NOMO-1 treated with DMSO at 0.1 percent for 48 hours (cell line): ENCODE data around the gene SSTR5.
"Not testable (repeated sequence)": the region's sequence is repeated elsewhere in the genome, so short reads cannot be mapped to it uniquely, and the experiment has no call there.

Experiments used
- DNase-seq: peaks from one replicate; lab custom pipeline; 2025; ENCODE audit not compliant: unreplicated experiment; lab: John Stamatoyannopoulos, UW

SSTR5 gene

DNA sequence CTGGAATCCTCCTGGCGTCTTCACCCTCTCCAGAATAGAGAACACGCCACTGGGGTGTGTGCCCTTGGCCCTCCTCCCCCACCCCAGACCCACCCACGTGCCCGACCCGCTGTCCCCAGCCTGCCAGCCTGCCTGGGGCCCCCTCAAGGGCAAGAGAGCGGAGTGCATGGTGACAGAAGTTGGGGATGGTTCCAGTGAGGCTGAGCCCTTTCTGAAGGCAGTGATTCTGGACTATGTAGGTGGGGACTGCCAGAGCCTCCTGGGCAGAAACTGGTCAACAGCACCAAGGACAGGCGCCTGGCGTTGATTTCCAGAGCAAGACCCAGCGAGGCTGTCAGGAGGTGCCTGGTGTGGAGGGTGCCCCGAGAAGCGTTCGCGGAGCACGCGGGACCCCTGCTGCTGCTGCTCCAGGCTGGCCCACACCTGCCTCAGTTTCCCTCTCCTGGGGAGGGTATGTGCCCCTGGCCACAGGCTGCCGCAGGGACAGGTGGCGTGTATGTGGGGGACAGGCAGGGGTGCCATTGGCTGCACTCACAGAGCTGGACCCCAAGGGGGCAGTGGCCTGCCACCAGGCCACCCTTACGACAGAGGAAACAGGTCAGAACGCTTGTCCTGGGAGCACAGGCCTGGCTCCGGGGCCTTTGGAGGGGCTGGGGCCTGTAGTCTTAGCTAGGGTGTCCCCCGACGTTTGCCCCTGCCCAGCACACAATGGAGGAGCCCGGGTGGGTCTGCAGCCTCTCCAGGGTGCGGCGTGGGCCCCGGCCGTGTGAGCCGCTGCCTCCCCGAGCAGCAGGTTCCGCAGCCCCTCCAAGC lies 1.2 kb downstream of the SSTR5 start:
- no peak for DNase-seq

DNA sequence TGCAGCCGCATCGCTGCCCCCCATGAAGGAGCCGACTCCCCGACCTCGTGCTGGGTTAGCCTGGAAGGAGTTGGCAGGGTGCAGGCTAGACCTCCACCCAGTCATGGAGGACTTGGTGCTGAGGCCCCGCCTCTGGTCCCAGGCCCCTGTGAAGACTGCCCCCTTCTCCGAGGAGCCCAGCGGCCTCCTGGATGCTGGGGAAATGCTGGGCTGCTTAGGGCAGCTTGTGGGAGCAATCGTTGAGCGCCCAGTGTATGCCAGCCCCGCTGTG lies 1.8 kb downstream of the SSTR5 start:
- DNase-seq = no peak

DNA sequence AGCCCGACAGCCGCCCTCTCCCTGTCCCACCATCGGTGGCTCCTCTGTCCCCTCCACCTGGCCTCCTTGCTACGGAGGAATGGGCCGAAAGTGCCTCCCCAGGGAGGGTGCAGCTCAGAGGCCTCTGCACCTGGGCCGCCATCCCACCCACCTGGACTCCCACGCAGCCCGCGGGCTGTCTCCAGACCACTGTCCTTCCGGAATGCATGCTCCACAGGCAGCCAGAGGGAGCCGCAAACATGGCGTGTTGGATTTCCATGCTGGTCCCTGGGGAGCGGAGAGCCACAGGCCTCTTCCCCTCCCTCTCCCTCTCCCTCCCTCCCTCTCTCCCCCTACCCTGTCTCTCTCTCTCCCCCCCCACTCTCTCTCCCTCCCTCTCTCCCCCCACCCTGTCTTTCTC lies 3.0 kb downstream of the SSTR5 start:
- no peak for DNase-seq

DNA sequence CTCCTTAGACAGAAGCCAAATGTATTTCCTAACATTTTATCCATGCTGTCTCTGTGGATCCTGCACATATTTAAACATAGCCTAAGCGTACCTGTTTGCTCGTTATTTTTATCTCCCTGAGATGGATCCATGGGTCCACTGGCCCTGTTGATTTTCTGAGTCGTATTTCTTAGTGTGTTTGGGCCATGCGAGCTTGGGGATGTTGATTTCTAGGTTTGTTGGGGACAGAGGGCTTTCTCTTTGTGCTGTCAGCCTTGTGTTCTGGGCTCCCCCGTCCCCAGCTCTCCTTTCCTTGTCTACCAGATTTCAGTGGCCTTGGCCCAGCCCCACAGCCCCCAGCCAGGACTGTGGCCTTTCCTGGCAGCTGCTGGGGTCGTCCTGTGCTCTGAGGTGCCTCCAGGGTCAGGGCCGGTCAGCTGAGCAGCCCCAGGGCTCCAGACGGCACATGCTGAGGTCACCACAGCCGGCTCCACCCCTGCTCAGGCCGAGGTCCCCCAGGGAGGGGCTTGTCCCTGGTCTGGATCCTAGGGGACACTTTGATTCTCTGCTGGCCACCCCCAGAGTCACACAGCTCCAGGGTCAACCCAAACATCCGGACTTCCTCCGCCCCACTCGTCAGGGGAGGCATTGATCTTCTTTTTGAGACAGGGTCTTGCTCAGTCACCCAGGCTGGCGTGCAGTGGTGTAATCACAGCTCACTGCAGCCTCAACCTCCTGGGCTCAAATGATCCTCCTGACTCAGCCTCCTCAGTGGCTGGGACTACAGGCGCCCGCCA lies 4.4 kb downstream of the SSTR5 start:
- DNase-seq = no peak

DNA sequence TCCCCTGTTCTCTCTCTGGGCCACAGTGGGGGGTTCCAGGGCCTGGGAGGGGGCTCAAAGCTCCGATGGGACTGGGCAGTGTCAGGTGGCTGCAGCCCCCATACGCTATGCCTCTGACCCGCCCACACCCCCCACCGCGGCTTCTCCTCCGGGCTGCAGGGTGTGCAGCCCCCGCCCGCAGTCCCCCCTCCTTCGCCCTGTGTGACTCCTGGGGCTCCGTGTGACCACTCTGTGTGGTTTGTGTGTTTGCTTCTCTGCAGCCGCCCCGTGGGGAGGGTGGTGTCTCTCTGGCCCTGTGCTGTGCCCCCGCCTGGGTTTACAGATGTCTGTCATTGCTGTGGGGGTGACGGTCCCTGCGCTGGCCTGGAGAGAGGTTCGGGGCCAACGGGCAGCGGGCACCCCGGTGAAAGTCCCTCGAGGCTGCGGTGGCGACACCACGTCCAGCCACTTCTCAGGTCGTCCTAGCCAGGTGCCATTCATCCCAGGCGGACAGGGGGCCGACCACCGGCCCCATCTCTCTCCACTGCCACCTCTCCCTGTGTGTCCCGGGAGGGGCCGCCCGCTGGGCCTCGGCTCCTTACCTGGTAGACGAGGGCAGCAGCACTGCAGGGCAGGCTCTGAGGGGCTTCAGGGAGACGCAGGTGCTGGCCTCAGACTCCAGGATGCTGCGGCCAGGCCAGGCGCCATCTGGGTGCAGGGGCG lies 5.5 kb downstream of the SSTR5 start:
- no peak for DNase-seq

DNA sequence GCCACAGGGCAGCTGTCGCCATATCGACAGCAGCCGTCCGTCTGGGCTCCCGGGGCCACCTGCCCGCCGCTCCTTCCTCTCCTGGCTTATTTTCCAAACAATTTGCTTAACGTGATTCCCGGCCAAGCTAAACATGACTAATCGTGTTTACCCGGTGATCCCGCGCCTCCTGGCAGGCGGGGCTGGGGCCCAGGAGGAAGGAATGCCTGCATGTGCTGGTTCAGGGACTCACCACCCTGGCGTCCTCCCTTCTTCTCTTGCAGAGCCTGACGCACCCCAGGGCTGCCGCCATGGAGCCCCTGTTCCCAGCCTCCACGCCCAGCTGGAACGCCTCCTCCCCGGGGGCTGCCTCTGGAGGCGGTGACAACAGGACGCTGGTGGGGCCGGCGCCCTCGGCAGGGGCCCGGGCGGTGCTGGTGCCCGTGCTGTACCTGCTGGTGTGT lies 6.1 kb downstream of the SSTR5 start:
- no peak for DNase-seq

DNA sequence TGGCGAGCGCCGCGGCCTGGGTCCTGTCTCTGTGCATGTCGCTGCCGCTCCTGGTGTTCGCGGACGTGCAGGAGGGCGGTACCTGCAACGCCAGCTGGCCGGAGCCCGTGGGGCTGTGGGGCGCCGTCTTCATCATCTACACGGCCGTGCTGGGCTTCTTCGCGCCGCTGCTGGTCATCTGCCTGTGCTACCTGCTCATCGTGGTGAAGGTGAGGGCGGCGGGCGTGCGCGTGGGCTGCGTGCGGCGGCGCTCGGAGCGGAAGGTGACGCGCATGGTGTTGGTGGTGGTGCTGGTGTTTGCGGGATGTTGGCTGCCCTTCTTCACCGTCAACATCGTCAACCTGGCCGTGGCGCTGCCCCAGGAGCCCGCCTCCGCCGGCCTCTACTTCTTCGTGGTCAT lies 6.8 kb downstream of the SSTR5 start:
- no peak for DNase-seq

DNA sequence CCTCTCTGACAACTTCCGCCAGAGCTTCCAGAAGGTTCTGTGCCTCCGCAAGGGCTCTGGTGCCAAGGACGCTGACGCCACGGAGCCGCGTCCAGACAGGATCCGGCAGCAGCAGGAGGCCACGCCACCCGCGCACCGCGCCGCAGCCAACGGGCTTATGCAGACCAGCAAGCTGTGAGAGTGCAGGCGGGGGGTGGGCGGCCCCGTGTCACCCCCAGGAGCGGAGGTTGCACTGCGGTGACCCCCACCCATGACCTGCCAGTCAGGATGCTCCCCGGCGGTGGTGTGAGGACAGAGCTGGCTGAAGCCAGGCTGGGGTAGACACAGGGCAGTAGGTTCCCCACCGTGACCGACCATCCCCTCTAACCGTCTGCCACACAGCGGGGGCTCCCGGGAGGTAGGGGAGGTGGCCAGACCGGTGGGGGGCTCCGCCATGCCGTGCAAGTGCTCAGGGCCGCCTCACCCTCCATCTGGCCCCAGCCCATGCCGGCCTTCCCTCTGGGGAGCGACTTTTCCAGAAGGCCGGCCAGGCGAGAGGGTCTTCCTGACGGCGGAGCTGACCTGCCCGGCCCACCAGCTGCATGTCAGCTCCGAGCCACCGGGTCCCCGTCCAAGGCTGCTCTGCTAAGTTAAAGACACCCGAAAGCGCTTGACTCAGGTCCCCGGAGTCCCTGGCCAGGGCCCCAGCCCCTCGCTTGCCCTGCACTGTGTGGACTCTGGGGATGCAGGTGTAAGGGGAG lies 7.4 kb downstream of the SSTR5 start:
- DNase-seq = no peak

DNA sequence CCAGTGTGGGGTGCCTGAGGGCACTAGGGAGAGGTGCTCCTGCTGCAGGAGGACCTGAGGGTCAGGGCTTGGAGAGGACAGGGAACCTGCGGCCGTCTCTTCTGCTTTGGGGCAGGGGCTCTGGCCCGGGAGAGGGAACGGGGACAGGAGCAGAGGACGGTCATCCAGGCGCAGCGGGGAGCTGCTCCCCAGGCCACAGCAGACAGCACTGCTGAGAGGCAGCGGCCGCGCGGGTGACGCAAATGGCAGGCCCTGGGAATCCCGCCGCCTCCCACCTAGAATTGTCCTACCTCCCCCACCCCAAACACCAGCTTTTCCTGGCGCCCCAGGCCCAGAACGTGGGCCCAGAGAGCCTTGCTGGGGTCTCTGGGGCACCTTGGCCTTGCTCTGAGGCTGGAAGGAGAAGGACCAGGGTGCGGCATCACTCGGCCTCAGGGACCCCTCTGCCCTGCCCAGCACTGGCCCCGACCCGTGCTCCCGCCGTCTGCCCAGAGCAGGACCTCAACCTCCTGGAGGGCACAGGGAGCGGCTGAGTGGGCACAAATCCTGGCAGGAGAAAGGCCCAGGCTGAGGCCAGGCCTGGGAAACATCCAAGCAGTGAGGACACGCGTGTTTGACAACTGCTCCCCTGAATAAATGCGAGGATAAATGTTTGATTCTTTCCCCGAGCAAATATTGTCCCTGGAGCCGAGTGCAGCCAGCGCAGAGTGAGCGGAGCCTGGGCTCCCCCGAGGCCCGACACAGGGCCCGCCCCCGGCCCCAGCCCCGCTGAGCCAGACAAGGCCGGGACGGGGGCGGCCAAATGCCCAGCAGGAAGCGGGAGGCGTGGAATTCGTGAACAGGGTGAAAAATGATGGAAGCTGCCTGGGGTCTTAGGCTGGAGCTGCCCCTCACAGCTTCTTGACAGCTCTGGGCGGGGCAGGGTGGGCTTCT lies 8.5 kb downstream of the SSTR5 start:
- DNase-seq = no peak

DNA sequence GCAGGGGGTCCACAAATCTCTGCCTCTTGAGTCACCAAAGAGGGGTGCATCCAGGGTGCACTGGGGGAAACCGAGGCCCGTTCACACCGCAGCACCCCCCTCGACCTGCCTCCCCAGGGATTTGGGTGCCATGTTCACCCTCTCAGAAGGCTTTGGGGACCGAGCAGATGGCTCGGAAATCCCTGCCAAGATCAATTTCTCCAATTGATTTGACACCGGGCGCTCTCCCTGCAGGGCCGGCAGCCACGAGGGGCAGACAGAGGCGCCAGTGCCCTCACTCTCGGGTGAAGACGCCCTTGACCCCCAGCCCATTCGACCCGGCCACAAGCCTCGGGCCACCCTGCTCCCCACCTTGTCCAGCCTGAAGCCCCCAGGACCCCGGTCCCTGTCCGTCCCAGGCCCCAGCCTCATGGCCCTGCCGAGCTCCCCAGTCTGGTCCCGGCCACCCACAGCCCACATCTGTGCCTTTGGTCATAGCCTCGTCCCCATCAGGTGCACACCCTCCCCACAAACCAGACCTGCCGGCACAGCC lies 9.3 kb downstream of the SSTR5 start:
- DNase-seq = no peak

DNA sequence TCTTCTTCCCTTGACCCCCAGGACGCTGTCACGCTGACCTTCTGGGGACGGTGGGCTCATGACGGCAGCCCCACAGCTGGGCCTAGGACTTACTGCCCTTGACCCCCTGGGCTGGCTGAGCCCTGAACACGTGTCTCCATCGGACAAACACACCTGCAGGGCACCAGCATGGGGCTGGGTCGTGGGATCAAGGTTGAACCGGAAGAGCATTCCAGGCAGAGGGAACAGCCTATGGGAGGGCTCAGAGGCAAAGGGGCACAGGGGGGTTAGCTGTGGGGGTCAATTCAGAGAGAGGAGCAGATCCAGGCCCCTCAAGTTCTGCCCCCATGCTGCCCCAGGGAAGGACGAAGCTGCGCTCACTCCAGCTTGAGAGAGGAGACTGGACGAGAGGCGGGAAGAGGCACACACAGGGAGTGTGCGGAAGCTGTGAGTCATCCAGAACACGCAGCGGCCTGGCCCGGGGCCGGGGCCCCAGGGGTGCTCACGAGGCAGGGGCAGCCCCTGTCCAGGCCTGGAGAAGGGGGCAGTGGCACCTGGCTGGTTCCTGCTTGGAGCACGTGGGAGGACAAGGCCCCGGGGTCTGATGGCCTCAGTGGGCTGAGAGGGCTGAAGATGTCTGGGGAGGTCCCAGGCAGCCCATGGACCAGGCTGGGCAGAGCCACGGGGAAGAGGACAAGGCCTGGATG lies 9.9 kb downstream of the SSTR5 start:
- no peak for DNase-seq

DNA sequence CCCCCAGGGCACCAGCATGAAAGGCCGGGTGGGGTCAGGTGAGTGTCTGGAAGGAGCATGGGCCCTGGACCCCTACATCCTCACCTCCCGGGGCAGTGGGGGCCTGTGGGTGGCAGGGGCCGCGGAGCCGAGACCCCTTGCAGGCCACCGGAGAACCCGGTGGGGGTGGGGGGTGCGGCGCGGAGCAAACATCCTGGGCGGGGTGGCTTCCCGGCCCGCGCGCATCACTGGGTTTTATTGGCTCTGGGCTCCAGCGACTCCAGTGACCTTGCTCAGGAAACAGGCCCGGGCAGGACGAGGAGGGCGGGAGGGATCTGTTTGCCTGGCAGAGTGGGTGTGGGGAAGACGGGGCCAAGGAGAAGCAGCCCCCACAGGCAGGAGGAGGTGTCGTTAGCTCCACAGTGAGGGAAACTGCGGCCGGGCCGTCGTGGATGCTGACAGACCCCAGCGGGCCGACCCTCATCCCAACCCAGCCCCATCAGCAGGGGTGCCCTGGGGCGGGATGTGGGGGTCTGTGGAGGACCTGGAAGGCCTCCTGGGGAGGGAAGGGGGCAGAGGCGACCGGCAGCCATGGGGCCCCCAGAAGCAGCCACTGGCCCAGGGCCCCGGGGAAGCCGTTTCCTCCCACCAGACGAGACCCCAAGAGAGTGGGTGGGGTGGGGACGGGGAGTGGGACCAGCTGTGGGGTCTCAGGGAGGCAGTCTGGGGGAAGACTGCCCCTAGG lies 10.6 kb downstream of the SSTR5 start:
- DNase-seq = no peak

DNA sequence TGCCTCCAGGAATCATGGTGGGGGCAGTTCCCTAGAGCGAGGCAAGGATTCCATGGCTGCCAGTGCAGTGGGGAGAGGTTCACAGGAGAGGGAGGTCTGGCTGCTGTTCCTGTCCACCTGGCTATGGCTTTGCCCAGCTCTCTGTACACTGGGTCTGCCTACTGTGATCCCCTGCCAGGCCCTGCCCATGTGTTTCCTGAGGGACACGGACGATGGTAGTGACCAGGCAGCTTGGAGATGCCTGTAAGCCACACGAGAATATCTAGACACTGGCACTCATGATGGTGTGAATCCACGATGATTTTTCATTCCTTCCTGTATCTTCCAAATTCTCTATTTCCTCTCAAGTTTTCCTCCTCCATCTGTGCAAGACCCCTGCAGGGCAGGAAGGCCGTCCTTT lies 12.4 kb downstream of the SSTR5 start:
- no peak for DNase-seq

DNA sequence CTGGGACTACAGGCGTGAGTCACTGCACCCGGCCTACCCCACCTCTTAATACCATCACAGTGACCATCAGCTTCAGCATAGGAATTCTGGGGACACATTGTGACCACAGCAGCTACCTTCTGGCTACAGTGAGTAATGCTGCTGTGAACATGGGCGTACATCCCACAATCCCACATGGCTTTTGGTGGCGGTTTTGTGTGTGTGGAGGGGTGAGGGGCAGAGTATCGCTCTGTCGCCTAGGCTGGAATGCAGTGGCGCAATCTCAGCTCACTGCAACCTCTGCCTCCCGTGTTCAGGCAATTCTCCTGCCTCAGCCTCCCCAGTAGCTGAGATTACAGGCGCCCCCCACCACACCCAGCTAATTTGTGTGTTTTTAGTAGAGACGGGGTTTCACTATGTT lies 13.9 kb downstream of the SSTR5 start:
- not testable (repeated sequence) for DNase-seq

DNA sequence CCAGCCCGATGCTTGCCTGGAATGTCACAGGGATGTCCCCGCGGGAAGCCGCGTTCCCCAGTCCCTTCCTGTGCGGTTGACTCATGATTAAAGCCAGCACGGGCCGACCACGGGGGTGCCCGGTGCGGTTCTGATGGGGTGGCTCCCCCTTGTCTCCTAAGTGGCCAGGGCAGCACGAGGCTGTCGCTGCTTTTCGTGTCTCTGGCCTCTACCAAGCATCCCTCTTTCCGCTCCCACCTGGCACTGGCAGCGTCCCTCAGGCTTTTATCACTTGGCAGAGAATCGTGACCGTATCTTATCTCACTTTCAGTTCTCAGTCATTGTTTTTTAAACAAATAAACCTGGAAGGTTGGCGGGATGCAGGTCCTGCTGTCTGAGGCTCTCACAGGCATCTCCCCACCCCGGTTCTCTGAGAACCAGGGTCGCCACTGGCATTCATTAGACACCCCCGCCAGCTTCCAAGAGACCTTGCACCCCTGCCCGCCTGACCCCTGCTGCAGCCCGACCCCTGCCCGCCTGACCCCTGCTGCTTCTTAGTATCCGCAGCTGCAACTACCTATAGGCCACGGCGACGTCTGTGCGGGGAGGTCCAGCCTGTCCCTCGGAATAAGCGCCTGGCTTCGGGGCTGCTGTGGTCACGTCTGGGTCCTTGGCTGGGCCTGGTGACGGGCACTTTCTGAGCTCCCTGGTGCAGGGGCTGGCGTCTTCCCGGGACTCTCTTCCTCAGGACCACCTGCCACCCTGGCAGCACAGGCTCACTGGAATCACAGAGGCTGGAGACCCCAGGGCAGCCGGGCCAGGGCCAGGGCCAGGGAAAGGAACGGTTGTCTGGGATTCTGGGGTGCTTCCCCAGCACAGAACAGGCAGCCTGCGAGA lies 16.0 kb downstream of the SSTR5 start:
- DNase-seq = no peak

DNA sequence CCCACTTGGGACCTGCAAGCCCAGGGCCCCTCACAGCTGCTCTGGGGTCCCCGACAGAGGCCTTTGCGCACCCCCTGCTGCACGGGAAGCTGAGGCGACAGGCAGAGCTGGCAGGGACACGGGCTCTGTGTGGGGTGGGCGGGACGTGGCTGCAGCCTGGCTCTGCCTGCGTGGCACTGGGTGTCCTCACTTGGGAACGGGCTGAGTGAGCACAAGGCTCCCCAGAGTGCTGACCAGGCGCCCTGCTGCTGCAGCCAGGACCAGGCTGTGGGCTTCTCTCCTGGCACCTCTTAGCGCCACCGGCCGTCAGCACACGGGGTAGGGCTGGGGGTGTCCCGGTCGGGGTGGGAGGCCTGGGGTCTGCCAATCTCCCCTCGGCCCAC lies 16.9 kb downstream of the SSTR5 start:
- DNase-seq = no peak

DNA sequence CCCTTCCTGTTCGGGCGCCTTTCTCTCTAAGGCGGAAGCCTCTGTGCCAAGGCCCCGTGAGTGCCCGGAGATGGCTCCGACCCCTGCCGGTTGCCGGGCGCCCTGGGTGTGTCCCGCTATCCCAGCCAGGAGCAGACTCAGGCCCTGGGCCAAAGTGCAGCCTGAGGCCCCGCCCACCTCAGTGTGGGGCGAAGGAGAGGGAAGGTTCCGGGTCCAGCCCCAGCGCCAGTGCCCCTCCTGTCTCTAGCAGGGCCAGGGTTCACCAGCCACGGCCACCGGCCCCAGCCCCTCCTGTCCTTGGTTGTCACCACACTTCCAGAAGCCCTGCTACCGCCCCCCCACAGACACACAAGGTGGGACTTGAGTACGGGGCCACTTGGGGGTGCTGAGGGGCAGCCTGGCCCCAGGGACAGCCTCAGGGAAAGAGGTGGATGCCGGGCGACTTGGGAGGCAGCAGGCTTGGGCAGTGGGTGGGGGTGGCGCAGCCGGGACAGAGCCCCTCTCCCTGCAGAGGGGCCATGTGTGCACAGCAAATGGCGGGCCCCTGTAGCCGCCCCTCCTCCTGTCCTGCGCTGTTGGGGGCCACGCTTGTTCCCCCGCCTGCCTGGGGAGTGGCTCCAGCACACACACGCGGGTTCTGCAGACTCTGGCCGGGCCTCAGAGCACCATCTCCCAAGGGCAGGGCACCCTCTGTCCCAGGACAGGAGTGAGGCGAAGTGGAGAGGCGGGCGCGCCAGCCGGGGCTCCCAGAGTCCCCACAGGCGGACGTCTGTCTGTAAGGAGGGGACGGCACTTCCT lies 17.5 kb downstream of the SSTR5 start:
- no peak for DNase-seq
